Stimulated activated CD4-positive, alpha-beta T cell treated with anti-CD3 and anti-CD28 coated beads, TNF-alpha, amount 100 ng/mL, for 1 hour (primary cell): ENCODE data around the gene FBN3.
"Not testable (repeated sequence)": the region's sequence is repeated elsewhere in the genome, so short reads cannot be mapped to it uniquely, and the experiment has no call there.

ENCODE experiments used
- DNase-seq, 3 donors: peaks; one replicate each; pipeline ENCODE4 v3.0.0-alpha.2; 2020; ENCODE audit warnings: low read depth in 3 of 3, low spot score in 1 of 3

The FBN3 gene

GRCh38 chr19:8120636-8121480 is 28.5 kb downstream of the FBN3 start:
- DNase-seq, result no peak

- DNase-seq, result no peak
Measured at GRCh38 chr19:8117991-8118390, 31.4 kb downstream of the FBN3 start.

GRCh38 chr19:8116437-8117293 is 32.7 kb downstream of the FBN3 start:
- DNase-seq, result no peak

GRCh38 chr19:8115805-8116396 is 33.5 kb downstream of the FBN3 start:
- DNase-seq, result no peak

- no peak for DNase-seq
Measured at GRCh38 chr19:8113017-8113416, 36.4 kb downstream of the FBN3 start.

- no peak for DNase-seq
Measured at GRCh38 chr19:8111376-8111775, 38.0 kb downstream of the FBN3 start.

GRCh38 chr19:8110931-8111330 is 38.5 kb downstream of the FBN3 start:
- no peak for DNase-seq

- DNase-seq, result no peak
Measured at GRCh38 chr19:8109890-8110662, 39.3 kb downstream of the FBN3 start.

GRCh38 chr19:8109455-8109854 is 39.9 kb downstream of the FBN3 start:
- no peak for DNase-seq

GRCh38 chr19:8108560-8109445 is 40.6 kb downstream of the FBN3 start:
- no peak for DNase-seq

GRCh38 chr19:8107301-8107903 is 42.0 kb downstream of the FBN3 start:
- DNase-seq, result no peak

- DNase-seq, result no peak
Measured at GRCh38 chr19:8105471-8105870, 43.9 kb downstream of the FBN3 start.

- not testable (repeated sequence) for DNase-seq
Measured at GRCh38 chr19:8101910-8102309, 47.5 kb downstream of the FBN3 start.

- DNase-seq, result no peak
Measured at GRCh38 chr19:8101311-8101710, 48.1 kb downstream of the FBN3 start.

GRCh38 chr19:8097681-8098567 is 51.5 kb downstream of the FBN3 start:
- no peak for DNase-seq

GRCh38 chr19:8097198-8097597 is 52.2 kb downstream of the FBN3 start:
- DNase-seq, result no peak

- no peak for DNase-seq
Measured at GRCh38 chr19:8096071-8096470, 53.3 kb downstream of the FBN3 start.

GRCh38 chr19:8095354-8095886 is 54.0 kb downstream of the FBN3 start:
- DNase-seq, result no peak
